K562 (cell line): ENCODE measurements around the gene NMNAT1. TPM values are rescaled to one million over a fixed set of nuclear protein-coding genes. Genes with fewer than 3 reads are reported as not detected.
A peak's percentile ranks its signal among the peaks of the same experiment; 100 is the strongest.

Experiments used
- CXXC5 ChIP-seq: fragments of 250-450 bp; sonication (Bioruptor Pico); IDR thresholded peaks from 2 replicates; pipeline ENCODE4 v1.8.0; 2022; ENCODE audit warnings: inconsistent platforms, mild to moderate bottlenecking, moderate library complexity
- ETV5 ChIP-seq: sonication (generic); formaldehyde crosslinking; IDR thresholded peaks from 2 replicates; pipeline ENCODE4 v1.4.0; 2020; ENCODE audit warnings: low read depth, mild to moderate bottlenecking, missing genetic modification reagents
- ETV6 ChIP-seq, 3 experiments: fragments of 150-350 bp in 1 of 3; sonication (generic) in 1 of 3; formaldehyde crosslinking in 1 of 3; IDR thresholded peaks; 2 replicates each; pipeline versions ENCODE4 v1.6.1 to v1.8.0; 2014 to 2022; ENCODE audit warnings: borderline replicate concordance in 2 of 3, low read depth in 2 of 3, antibody characterized with exemption in 1 of 3, low read length in 1 of 3, mild to moderate bottlenecking in 1 of 3, missing genetic modification reagents in 1 of 3
- JUND ChIP-seq, 2 experiments: IDR thresholded peaks; 2 replicates in 1 of 2; 3 replicates in 1 of 2; pipeline ENCODE4 v1.6.1; 2011; ENCODE audit warnings: borderline replicate concordance in 2 of 2, low read depth in 2 of 2, low read length in 2 of 2, improper control_type of control experiment in 1 of 2, missing biosample characterization in 1 of 2, missing genetic modification characterization in 1 of 2, missing genetic modification reagents in 1 of 2
- NFIC ChIP-seq: fragments of 450-650 bp; IDR thresholded peaks from 2 replicates; pipeline ENCODE4 v1.6.1; 2017; ENCODE audit warnings: mild to moderate bottlenecking, inconsistent platforms
- POLR2B ChIP-seq: fragments of 450-650 bp; IDR thresholded peaks from 2 replicates; pipeline ENCODE4 v1.6.1; 2018; ENCODE audit warnings: low read depth; ENCODE audit not compliant: partially characterized antibody
- PURB ChIP-seq: sonication (generic); formaldehyde crosslinking; IDR thresholded peaks from 2 replicates; pipeline ENCODE4 v1.9.0; 2021; ENCODE audit warnings: low read depth, mild to moderate bottlenecking, missing genetic modification reagents
- RAD51 ChIP-seq: fragments of 450-650 bp; IDR thresholded peaks from 2 replicates; pipeline ENCODE4 v1.7.1; 2016; ENCODE audit warnings: low read depth, mild to moderate bottlenecking, borderline replicate concordance
- RBM39 ChIP-seq: fragments of 200-400 bp; formaldehyde crosslinking; optimal IDR thresholded peaks from 2 replicates; pipeline ENCODE3; 2018; ENCODE audit warnings: low read depth, low read length
- SETDB1 ChIP-seq: IDR thresholded peaks from one replicate; pipeline ENCODE4 v1.6.1; 2012; ENCODE audit warnings: low read length, control low read depth, inconsistent platforms
- STAT5B ChIP-seq: fragments of 250-450 bp; sonication (Bioruptor Pico); IDR thresholded peaks from 2 replicates; pipeline ENCODE4 v1.8.0; 2021; ENCODE audit warnings: mild to moderate bottlenecking, inconsistent platforms
- YY1 ChIP-seq, 3 experiments: IDR thresholded peaks; 2 replicates each; pipeline ENCODE4 v1.6.1; 2011; ENCODE audit warnings: low read length in 2 of 3, mild to moderate bottlenecking in 2 of 3, moderate library complexity in 2 of 3, borderline replicate concordance in 1 of 3, control low read depth in 1 of 3, low read depth in 1 of 3; ENCODE audit not compliant: insufficient read depth in 3 of 3, insufficient replicate concordance in 2 of 3, control insufficient read depth in 1 of 3, insufficient read length in 1 of 3; ENCODE audit errors: extremely low read depth in 1 of 3
- ZBTB1 ChIP-seq: sonication (generic); formaldehyde crosslinking; IDR thresholded peaks from 2 replicates; pipeline ENCODE4 v1.8.1; 2023; ENCODE audit warnings: missing genetic modification reagents, low read depth, mild to moderate bottlenecking, borderline replicate concordance
- ZEB2 ChIP-seq: fragments of 450-650 bp; IDR thresholded peaks from 2 replicates; pipeline ENCODE4 v1.6.1; 2016
- ZNF133 ChIP-seq: fragments of 250-450 bp; sonication (Bioruptor Pico); IDR thresholded peaks from 2 replicates; pipeline ENCODE4 v1.4.0; 2020; ENCODE audit warnings: mild to moderate bottlenecking
- ZNF165 ChIP-seq: fragments of 250-450 bp; sonication (Bioruptor Pico); IDR thresholded peaks from 2 replicates; pipeline ENCODE4 v1.4.0; 2020; ENCODE audit warnings: borderline replicate concordance
- ZNF316 ChIP-seq: fragments of 450-650 bp; IDR thresholded peaks from 2 replicates; pipeline ENCODE4 v1.6.1; 2016
- ZNF830 ChIP-seq: fragments of 250-450 bp; sonication (Bioruptor Pico); IDR thresholded peaks from 2 replicates; pipeline ENCODE4 v1.5.0; 2021; ENCODE audit warnings: mild to moderate bottlenecking
- polyA plus RNA-seq, 8 experiments: library from polyadenylated mRNA; depleted of rRNA in 4 of 8; stranded (reverse) in 5 of 8; unstranded in 3 of 8; fragments of >200 nt; fragmentation: Nextera tagmentation in 2 of 8; fragmentation: Illumina TruSeq in 1 of 8; extraction: Ambion mirVana in 2 of 8; extraction: Trizol in 1 of 8; gene quantifications; 2 replicates each; pipeline versions ENCODE4 v1.2.1 to v1.2.3, GENCODE V29; 2011 to 2014; ENCODE audit warnings: inconsistent platforms in 1 of 8, missing spikeins in 1 of 8
- total RNA-seq, 7 experiments: library from RNA; depleted of rRNA in 6 of 7; stranded (reverse); fragments of >200 nt in 6 of 7; fragmentation: Illumina TruSeq in 2 of 7; extraction: Trizol in 2 of 7; gene quantifications; 2 replicates each; pipeline versions ENCODE4 v1.2.1 to v1.2.3, GENCODE V29; 2011 to 2021; ENCODE audit warnings: low replicate concordance in 1 of 7
- TF ChIP-seq, protein P1 (sequence below): sonication (generic); formaldehyde crosslinking; IDR thresholded peaks from 2 replicates; pipeline ENCODE4 v1.8.0; 2022; ENCODE audit warnings: missing genetic modification reagents, mild to moderate bottlenecking, borderline replicate concordance
- TF ChIP-seq, protein P2 (sequence below): fragments of 250-450 bp; sonication (Bioruptor Pico); IDR thresholded peaks from 2 replicates; pipeline ENCODE4 v1.5.0; 2021; ENCODE audit warnings: mild to moderate bottlenecking, moderate library complexity
- TF ChIP-seq, protein P3 (sequence below): sonication (generic); formaldehyde crosslinking; IDR thresholded peaks from 2 replicates; pipeline ENCODE4 v1.8.0; 2022; ENCODE audit warnings: mild to moderate bottlenecking, missing genetic modification reagents

The NMNAT1 gene
- total and polyA plus RNA-seq, 9 of the 15 experiments (the other 6 are each of a cell fraction or from before 2014, with no cell fraction given) = 5.1 to 14.6 (median 12.1) TPM

DNA sequence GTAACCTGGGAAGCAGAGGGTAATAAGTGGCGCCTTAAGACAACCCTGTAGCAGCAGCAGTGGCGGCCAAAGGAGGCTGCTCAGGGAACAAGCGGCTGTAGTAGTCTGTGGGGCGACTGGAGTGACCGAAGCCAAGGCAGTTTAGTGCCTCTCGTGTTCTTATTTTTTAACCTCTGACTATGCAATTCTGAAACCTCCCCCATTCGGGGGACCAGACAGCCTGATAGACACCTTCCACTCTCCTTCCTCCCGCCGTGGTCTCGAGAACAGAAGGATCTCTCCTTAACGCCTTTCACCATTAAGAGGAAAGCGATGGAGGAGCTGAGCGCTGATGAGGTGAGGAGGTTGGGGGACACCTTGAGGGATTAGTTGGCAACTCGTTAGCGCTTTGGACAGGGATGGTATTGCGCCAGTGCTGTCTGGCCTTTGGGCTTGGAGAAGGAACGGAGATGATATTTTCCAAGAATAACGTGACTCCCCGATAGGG lies 90.1 kb downstream of the NMNAT1 start (continued):
- no peak for TF ChIP-seq JUND (IDR thresholded peaks at IDR 0.05; ENCODE audit: borderline replicate concordance, low read depth, low read length)
- no peak for TF ChIP-seq JUND (tag; IDR thresholded peaks at IDR 0.05; ENCODE audit: borderline replicate concordance, low read depth, low read length)
- TF ChIP-seq, protein P1, sequence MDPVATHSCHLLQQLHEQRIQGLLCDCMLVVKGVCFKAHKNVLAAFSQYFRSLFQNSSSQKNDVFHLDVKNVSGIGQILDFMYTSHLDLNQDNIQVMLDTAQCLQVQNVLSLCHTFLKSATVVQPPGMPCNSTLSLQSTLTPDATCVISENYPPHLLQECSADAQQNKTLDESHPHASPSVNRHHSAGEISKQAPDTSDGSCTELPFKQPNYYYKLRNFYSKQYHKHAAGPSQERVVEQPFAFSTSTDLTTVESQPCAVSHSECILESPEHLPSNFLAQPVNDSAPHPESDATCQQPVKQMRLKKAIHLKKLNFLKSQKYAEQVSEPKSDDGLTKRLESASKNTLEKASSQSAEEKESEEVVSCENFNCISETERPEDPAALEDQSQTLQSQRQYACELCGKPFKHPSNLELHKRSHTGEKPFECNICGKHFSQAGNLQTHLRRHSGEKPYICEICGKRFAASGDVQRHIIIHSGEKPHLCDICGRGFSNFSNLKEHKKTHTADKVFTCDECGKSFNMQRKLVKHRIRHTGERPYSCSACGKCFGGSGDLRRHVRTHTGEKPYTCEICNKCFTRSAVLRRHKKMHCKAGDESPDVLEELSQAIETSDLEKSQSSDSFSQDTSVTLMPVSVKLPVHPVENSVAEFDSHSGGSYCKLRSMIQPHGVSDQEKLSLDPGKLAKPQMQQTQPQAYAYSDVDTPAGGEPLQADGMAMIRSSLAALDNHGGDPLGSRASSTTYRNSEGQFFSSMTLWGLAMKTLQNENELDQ (CRISPR knock-in tag) = no peak
- TF ChIP-seq ZEB2 = 0 out of 2 replicates have a peak, but pooled peaks have one; percentile 27
- no peak for TF ChIP-seq CXXC5 (CRISPR knock-in tag)
- no peak for TF ChIP-seq SETDB1
- TF ChIP-seq ZNF133 (CRISPR knock-in tag) = no peak
- TF ChIP-seq PURB (CRISPR knock-in tag) = no peak
- TF ChIP-seq ZNF830 = no peak
- no peak for TF ChIP-seq ETV6 (IDR thresholded peaks at IDR 0.05; ENCODE audit: borderline replicate concordance in 1 of 2, low read depth in 2 of 2, low read length in 1 of 2)
- no peak for TF ChIP-seq ETV6 (CRISPR knock-in tag; IDR thresholded peaks at IDR 0.05; ENCODE audit: borderline replicate concordance)
- TF ChIP-seq, protein P2, sequence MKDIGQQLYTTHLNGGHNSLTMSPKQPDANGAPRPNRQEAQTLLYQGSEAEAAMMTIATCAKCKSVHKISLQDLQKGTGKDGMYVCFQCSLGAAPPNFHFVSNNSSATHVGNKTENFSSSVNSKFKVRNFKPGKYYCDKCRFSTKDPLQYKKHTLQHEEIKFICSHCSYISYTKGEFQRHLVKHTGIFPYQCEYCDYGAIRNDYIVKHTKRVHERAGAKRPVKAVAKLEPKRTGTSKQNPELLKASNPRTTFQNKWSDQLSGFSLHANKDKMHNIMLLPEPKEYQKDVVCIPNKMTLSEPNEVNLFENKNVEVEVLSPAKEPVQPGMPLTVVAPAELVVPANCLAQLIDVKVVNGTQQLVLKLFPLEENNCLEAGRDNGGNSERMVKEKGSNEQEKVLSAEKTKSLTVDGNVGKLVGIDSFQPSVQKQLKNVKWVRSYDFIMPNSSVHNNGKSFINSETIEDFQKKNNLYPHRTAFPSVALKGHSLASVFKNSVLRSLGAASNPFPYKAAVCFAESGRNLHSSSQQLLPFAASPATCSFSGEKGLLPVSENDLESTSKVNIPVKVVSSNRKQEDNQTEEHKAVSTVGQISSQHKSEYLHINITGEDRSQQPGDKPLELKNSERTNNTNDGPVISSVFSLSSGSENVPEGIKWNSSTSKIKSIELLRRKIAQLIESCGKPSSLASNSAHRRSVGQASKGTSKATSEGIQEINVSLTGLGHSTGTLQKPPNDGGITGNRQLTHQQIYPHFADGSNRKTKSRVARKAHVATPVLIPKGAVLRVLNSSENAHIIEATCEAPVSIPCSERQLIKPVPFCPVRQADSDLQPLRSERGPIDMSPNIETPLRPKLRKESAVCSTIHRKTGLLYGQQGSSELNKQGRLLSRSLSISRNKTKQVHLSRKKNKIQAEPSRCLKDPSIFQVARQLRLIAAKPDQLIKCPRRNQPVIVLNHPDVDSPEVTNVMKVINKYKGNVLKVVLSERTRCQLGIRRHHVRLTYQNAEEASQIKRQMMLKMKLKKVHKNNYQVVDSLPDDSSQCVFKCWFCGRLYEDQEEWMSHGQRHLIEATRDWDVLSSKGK = no peak
- peak in 1 of 3 experiments; percentile 7 for TF ChIP-seq YY1 (IDR thresholded peaks at IDR 0.05; ENCODE audit: borderline replicate concordance in 1 of 3, control insufficient read depth in 1 of 3, extremely low read depth in 1 of 3, insufficient read depth in 3 of 3, insufficient read length in 1 of 3, insufficient replicate concordance in 2 of 3, low read depth in 1 of 3, low read length in 2 of 3)
- peak; percentile 36; the same call in 1 of the 2 replicates for TF ChIP-seq ZNF316
- no peak for TF ChIP-seq ZBTB1 (CRISPR knock-in tag)
- TF ChIP-seq, protein P3, sequence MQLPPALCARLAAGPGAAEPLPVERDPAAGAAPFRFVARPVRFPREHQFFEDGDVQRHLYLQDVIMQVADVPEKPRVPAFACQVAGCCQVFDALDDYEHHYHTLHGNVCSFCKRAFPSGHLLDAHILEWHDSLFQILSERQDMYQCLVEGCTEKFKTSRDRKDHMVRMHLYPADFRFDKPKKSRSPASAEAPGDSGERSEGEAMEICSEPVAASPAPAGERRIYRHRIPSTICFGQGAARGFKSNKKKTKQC (CRISPR knock-in tag) = 0 out of 2 replicates have a peak, but pooled peaks have one; percentile 25
- TF ChIP-seq RAD51 = no peak
- no peak for TF ChIP-seq ZNF165 (CRISPR knock-in tag)
- no peak for TF ChIP-seq RBM39
- peak; percentile 2 for TF ChIP-seq POLR2B
- TF ChIP-seq NFIC = no peak
- no peak for TF ChIP-seq STAT5B (CRISPR knock-in tag)
- TF ChIP-seq ETV5 (CRISPR knock-in tag) = peak; percentile 42; the same call in 1 of the 2 replicates
